Measurements from ENCODE around the gene FBXW10B.
"Not testable (repeated sequence)": the region's sequence is repeated elsewhere in the genome, so short reads cannot be mapped to it uniquely, and the experiment has no call there.

The FBXW10B gene

GRCh38 chr17:15619331-15620058, at the start of gene FBXW10B:
FBXW10B (minus strand) TSS chr17:15619704; CDS start chr17:15619512, 192 bp downstream.
- peak; percentile 22 for DNase-seq

GRCh38 chr17:15663691-15664090, 44.2 kb upstream of the FBXW10B start:
- no peak for DNase-seq

GRCh38 chr17:15663176-15663575, 43.7 kb upstream of the FBXW10B start:
- no peak for DNase-seq

GRCh38 chr17:15662681-15663080, 43.2 kb upstream of the FBXW10B start:
- DNase-seq = no peak

- no peak for DNase-seq
Measured at GRCh38 chr17:15660077-15660476, 40.6 kb upstream of the FBXW10B start.

- no peak for DNase-seq
Measured at GRCh38 chr17:15659663-15660062, 40.2 kb upstream of the FBXW10B start.

GRCh38 chr17:15659236-15659635, 39.7 kb upstream of the FBXW10B start:
- DNase-seq = no peak

DNA sequence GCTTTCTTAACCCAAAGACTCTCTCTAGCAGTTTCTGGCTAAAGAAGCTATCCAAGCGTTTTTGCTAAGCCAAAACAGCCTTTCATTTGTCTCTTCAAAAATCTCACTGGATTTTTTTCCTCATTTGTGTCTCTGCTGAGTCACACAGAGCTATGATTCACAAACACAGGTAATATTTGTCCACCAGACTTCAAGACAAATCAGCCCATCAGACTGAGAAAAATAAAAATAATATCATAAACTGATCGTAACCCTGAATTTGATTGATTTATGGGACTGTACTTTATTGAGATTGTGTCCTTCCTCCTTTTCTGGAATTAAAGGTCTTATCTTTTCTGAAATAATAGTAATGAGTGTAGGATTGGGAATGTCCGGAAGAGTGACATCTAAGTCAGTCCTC, 38.8 kb upstream of the FBXW10B start:
- no peak for DNase-seq

DNA sequence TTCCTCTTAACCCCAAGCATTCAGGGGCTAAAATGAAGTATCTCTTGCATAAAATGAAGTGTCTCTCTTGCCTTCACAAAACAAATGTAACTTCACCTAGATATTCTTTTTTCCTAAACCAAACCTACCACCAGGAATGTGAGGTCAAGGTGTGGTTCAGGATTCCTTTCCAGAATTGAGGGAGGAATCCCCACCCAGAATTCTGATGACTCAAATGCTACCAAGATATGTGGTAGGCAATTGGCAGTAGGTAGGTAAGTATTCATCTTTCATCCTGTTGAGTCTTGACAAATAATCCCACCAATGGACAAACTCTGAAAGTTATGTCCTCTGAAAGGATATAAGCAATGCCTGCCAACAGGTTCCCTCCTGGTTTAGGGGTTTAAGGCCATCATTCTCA, 38.4 kb upstream of the FBXW10B start:
- DNase-seq = no peak

DNA sequence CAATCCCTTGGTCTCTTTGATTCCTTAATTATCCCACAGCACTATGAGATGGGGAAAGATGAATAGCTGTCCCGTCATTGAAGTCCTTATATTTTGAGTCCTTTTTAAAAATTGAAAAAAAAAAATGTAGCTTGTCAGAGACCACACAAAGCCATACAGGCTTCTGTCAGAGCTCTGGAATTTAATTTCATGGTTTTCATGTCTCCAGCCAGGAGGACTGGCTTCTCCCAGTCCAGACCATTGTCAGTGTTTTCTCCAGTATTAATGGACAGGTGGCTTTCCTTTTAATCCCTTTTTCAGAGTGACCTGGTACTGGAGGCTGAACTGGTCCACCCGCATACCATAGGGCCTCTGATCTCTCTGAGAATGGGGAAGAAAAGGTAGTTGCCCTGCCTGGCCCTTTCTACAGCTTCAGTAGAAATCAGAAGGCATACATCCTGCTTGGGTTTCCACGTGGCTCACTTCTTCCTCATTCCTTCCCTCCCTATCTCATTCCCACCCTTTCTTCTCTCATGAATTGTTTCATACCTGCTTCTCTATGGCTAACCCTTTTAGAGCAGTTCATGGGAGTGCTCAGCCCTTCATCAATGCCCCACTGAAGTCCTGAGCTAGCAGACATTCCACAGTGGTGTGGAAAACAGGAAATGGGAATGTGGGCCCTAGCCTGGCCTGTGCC, 35.5 kb upstream of the FBXW10B start:
- DNase-seq = no peak

DNA sequence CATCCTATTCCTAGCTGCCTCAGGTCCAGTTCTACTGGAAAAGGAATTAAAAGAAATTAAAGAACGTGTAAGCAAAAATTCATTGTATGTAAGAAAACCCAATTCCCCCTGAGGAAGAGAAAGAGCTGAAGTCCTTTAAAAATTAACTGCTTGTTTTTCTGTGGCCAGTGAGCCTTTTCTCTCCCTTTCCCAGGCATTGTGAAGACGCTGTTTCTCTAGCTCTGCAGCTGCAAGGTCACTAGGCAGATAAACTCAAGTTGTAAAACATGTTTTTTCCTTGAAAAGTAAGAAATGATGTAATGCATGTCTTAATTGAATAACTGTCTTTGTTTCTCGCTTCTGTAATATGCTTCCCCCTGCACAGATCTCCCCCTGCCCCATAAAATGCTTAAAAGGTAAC, 34.9 kb upstream of the FBXW10B start:
- DNase-seq = not testable (repeated sequence)

- DNase-seq = no peak
Measured at GRCh38 chr17:15652960-15653359, 33.5 kb upstream of the FBXW10B start.

DNA sequence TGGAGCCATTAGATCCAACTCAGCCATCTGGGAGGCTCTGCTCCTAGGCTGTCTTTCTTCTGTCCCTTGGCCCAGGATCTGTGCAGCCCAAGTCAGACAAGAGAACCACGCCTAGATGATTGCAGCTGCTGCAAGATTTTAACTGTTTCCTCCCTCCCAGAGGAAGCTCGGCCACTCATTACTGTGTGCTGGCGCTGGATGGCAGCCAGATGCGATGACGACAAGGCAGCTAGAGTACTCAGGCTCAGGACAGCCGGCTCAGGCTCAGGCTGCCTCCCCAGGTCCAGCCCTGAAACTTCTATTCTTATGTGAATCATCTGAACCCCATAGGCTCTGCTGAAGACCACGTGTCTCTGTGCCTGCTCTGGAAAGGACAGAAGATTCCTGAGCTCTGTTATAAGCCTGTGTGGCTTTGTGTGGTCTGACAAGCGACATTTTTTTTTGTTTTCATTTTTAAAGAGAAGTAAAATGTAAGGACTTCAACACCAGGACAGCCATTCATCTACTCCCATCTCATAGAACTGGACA, 32.1 kb upstream of the FBXW10B start:
- DNase-seq = peak; percentile 96

GRCh38 chr17:15650741-15651582, 31.5 kb upstream of the FBXW10B start:
- DNase-seq = peak; percentile 38

GRCh38 chr17:15649861-15650421, 30.4 kb upstream of the FBXW10B start:
- DNase-seq = peak; percentile 50

DNA sequence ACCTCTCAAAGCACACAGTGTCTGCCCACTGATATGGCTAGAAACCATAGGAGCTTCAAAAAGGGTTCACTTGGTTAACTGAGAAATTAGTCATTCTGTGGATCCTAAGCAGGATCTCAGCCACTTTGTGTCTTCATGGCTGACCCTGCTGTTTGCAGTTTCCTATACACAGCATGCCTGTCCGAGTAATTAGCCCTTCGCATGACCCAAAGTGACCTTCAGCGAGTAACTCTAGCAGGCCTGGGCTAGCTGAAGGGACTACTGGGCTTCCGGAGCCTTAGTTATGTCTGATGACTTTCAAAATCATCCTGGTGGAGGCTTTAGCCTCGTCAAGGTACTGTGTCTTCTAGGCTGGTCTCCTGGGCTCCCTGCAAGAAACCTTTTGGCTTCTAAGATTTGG, 28.9 kb upstream of the FBXW10B start:
- DNase-seq = no peak

DNA sequence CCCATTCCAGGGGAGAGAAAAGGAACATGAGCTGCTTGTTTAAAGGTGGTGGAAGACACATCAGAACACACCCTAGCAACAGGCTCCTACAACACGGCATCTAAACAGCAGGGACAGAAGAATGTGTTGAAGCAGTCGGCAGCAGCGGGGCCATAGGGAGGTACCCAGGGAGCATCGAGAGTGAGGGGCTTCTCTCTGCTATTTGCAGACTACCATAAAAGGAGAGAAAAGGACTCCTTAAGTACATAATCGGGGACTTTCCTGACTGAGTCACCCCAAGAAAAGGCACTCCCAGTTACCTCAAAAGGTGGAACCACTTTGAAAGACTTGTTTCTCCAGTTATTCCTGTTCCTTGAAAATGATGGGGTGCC, 26.4 kb upstream of the FBXW10B start:
- peak; percentile 57 for DNase-seq

DNA sequence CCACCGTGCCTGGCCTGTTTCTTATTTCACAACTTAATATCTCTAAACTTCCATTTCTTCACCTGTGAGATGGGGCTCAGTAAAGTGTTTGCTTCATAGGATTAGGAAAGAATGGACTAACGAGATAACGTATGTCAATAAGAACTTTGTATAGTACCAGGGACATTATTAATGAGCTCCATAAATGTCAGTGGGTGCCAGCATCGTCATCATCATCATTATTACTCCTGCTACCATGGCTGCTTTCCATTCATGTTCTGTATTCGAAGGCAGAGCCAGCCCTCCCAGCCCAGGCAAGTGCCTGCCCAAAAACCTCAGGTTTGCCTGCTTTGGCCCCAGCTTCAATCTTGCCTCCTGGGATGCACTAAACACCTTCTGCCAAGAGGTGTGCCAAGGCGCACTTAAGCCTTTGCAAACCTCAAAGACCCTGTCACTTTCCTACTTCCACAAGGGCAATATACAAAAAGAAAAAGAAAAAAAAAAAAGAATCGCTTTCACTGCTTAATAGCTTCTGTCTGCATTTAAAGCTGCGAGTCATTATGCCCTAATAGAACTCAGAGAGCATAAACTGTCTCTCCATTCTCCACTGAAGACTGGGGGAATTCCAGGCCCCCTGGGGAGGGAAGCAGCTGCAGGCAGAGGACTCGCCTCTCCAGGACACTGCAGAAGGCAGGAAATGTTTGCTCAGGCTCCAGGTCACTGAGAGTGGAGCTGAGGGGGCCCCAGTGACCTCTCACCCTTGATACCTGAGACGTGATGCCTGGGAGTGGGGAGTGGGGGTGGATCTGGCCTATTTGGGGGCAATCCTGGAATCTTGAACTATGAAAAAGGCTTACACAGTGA, 25.8 kb upstream of the FBXW10B start:
- peak; percentile 62 for DNase-seq

GRCh38 chr17:15642505-15643251, 23.2 kb upstream of the FBXW10B start:
- DNase-seq = not testable (repeated sequence)

GRCh38 chr17:15642014-15642413, 22.5 kb upstream of the FBXW10B start:
- not testable (repeated sequence) for DNase-seq

DNA sequence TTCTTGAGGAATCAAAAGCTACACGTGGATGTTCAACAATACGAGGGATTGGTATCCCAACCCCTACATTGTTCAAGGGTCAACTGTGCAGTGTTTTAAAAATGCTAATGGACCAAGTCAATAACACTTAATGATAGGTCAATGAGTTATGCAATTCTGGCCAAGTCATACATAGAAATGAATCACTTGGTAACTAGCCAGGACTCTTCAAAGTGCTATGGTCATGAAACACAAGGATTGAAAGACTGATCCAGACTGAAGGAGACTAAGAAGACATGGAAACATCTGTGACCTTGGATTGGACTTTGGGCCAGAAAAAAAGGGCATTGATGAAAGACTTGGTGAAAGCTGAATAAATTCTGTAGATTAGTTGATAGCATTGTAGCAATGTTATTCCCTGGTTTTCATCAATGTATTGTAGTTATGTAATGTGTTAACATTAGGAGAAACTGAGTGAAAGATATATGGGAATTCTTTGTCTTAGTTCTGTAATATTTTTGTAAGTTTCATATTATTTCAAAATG, 11.5 kb upstream of the FBXW10B start:
- DNase-seq = not testable (repeated sequence)
